H9 (cell line): ENCODE measurements around the gene YY2. TPM values are rescaled to one million over a fixed set of nuclear protein-coding genes. Genes with fewer than 3 reads are reported as not detected.

ENCODE experiments used
- DNase-seq: peaks from one replicate; pipeline ENCODE4 v3.0.0-alpha.2; 2017
- H2AFZ ChIP-seq: one replicate; pipeline ENCODE4 v1.6.1; 2013; ENCODE audit warnings: mild to moderate bottlenecking, low read length, control low read depth, moderate library complexity
- H2AK5ac ChIP-seq: 2 replicates; pipeline ENCODE4 v1.6.1; 2013; ENCODE audit warnings: low read length, control low read depth, mixed read lengths; ENCODE audit not compliant: insufficient read length
- H2BK120ac ChIP-seq: one replicate; pipeline ENCODE4 v1.6.1; 2013; ENCODE audit warnings: low read depth, mild to moderate bottlenecking, low read length, control low read depth, inconsistent platforms; ENCODE audit not compliant: poor library complexity, severe bottlenecking
- H2BK12ac ChIP-seq: 2 replicates; pipeline ENCODE4 v1.6.1; 2013; ENCODE audit warnings: low read length, control low read depth, mixed read lengths, low read depth; ENCODE audit not compliant: insufficient read length
- H2BK15ac ChIP-seq: 2 replicates; pipeline ENCODE4 v1.6.1; 2013; ENCODE audit warnings: low read depth, low read length, control low read depth
- H2BK20ac ChIP-seq: one replicate; pipeline ENCODE4 v1.6.1; 2013; ENCODE audit warnings: low read depth, mild to moderate bottlenecking, low read length, control low read depth, inconsistent platforms; ENCODE audit not compliant: poor library complexity, severe bottlenecking
- H2BK5ac ChIP-seq: 2 replicates; pipeline ENCODE4 v1.6.1; 2013; ENCODE audit warnings: low read length, control low read depth, mixed read lengths; ENCODE audit not compliant: insufficient read length
- H3K14ac ChIP-seq: 2 replicates; pipeline ENCODE4 v1.6.1; 2013; ENCODE audit warnings: low read length, control low read depth; ENCODE audit not compliant: insufficient read depth
- H3K18ac ChIP-seq: 2 replicates; pipeline ENCODE4 v1.6.1; 2013; ENCODE audit warnings: low read depth, mild to moderate bottlenecking, mixed read lengths, low read length, control low read depth; ENCODE audit not compliant: insufficient read length
- H3K23ac ChIP-seq: 2 replicates; pipeline ENCODE4 v1.6.1; 2013; ENCODE audit warnings: low read length, control low read depth, mixed read lengths, low read depth; ENCODE audit not compliant: insufficient read length
- H3K23me2 ChIP-seq: 2 replicates; pipeline ENCODE4 v1.6.1; 2013; ENCODE audit warnings: low read depth, mild to moderate bottlenecking, mixed read lengths, low read length, control low read depth; ENCODE audit not compliant: insufficient read length, poor library complexity, severe bottlenecking
- H3K27ac ChIP-seq: 2 replicates; pipeline ENCODE4 v1.5.1; 2013; ENCODE audit warnings: low read length, control low read depth, mixed read lengths, low read depth; ENCODE audit not compliant: insufficient read length
- H3K27me3 ChIP-seq: 2 replicates; pipeline ENCODE4 v1.6.1; 2013; ENCODE audit warnings: low read length, control low read depth, inconsistent platforms; ENCODE audit not compliant: insufficient read depth
- H3K4ac ChIP-seq: 2 replicates; pipeline ENCODE4 v1.6.1; 2013; ENCODE audit warnings: low read depth, mild to moderate bottlenecking, control low read depth, inconsistent platforms, low read length, moderate library complexity
- H3K4me1 ChIP-seq: 2 replicates; pipeline ENCODE4 v1.6.1; 2013; ENCODE audit warnings: low read length, control low read depth, inconsistent platforms; ENCODE audit not compliant: insufficient read depth
- H3K4me2 ChIP-seq: 2 replicates; pipeline ENCODE4 v1.6.1; 2013; ENCODE audit warnings: low read length, control low read depth, mixed read lengths; ENCODE audit not compliant: insufficient read length, insufficient read depth
- H3K56ac ChIP-seq: 2 replicates; pipeline ENCODE4 v1.6.1; 2013; ENCODE audit warnings: low read depth, mild to moderate bottlenecking, mixed read lengths, low read length, control low read depth; ENCODE audit not compliant: insufficient read length
- H3K79me1 ChIP-seq: 2 replicates; pipeline ENCODE4 v1.6.1; 2013; ENCODE audit warnings: low read depth, mild to moderate bottlenecking, moderate library complexity, low read length, control low read depth, inconsistent platforms; ENCODE audit not compliant: insufficient read depth, poor library complexity, severe bottlenecking
- H3K79me2 ChIP-seq: 2 replicates; pipeline ENCODE4 v1.6.1; 2013; ENCODE audit warnings: low read length, control low read depth, inconsistent platforms; ENCODE audit not compliant: insufficient read depth
- H3K9ac ChIP-seq: 2 replicates; pipeline ENCODE4 v1.6.1; 2013; ENCODE audit warnings: low read length, control low read depth, mixed read lengths; ENCODE audit not compliant: insufficient read length; ENCODE audit errors: extremely low read depth
- H3K9me3 ChIP-seq: one replicate; pipeline ENCODE4 v1.6.1; 2013; ENCODE audit warnings: low read depth, low read length, inconsistent platforms; ENCODE audit not compliant: control insufficient read depth
- H3T11ph ChIP-seq: one replicate; pipeline ENCODE4 v1.6.1; 2013; ENCODE audit warnings: mild to moderate bottlenecking, low read length, control low read depth, inconsistent platforms
- H4K20me1 ChIP-seq: one replicate; pipeline ENCODE4 v1.6.1; 2013; ENCODE audit not compliant: control insufficient read depth, insufficient read length, insufficient read depth
- H4K5ac ChIP-seq: 2 replicates; pipeline ENCODE4 v1.6.1; 2013; ENCODE audit warnings: low read depth, mild to moderate bottlenecking, mixed read lengths, low read length, control low read depth; ENCODE audit not compliant: insufficient read length
- H4K8ac ChIP-seq: replicated peaks from 2 replicates; pipeline ENCODE4 v1.6.1; 2013; ENCODE audit warnings: low read length, control low read depth, mixed read lengths, low read depth; ENCODE audit not compliant: insufficient read length
- H4K91ac ChIP-seq: 2 replicates; pipeline ENCODE4 v1.6.1; 2013; ENCODE audit warnings: low read depth, mild to moderate bottlenecking, moderate library complexity, mixed read lengths, low read length, control low read depth; ENCODE audit not compliant: insufficient read length
- H3K27ac Mint-ChIP-seq, 3 experiments: 2 replicates in 2 of 3; 3 replicates in 1 of 3; pipeline ENCODE4 v1.8.0; 2020 to 2021; ENCODE audit warnings: mixed read lengths in 3 of 3, mild to moderate bottlenecking in 1 of 3, moderate library complexity in 1 of 3
- H3K27me3 Mint-ChIP-seq: 2 replicates; pipeline ENCODE4 v1.8.0; 2021; ENCODE audit warnings: low read depth, mild to moderate bottlenecking, moderate library complexity, mixed read lengths
- H3K36me3 Mint-ChIP-seq, 3 experiments: 2 replicates in 2 of 3; 3 replicates in 1 of 3; pipeline ENCODE4 v1.8.0; 2020 to 2021; ENCODE audit warnings: low read depth in 3 of 3, mixed read lengths in 3 of 3; ENCODE audit not compliant: insufficient read depth in 1 of 3
- H3K4me1 Mint-ChIP-seq, 2 experiments: 2 replicates each; pipeline ENCODE4 v1.8.0; 2020; ENCODE audit warnings: mixed read lengths in 2 of 2
- H3K4me3 Mint-ChIP-seq, 2 experiments: 2 replicates in 1 of 2; 3 replicates in 1 of 2; pipeline ENCODE4 v1.8.0; 2020 to 2021; ENCODE audit warnings: mild to moderate bottlenecking in 2 of 2, mixed read lengths in 2 of 2, moderate library complexity in 1 of 2
- H3K9me3 Mint-ChIP-seq, 2 experiments: 2 replicates in 1 of 2; 3 replicates in 1 of 2; pipeline ENCODE4 v1.8.0; 2020; ENCODE audit warnings: mild to moderate bottlenecking in 2 of 2, mixed read lengths in 2 of 2, moderate library complexity in 1 of 2
- CTCF ChIP-seq: fragments of 200-600 bp; sonication (generic); conservative IDR thresholded peaks from 3 replicates; pipeline ENCODE4 v1.8.0; 2021; ENCODE audit warnings: antibody characterized with exemption, mild to moderate bottlenecking
- WGBS: extraction: QIAGEN DNeasy Blood & Tissue Kit; methylation state at CpG from one replicate; pipeline ENCODE4 v1.1.7; 2013; ENCODE audit warnings: missing lambda C conversion rate, low lambda C conversion rate, mixed read lengths; ENCODE audit not compliant: insufficient read length; ENCODE audit errors: extremely low coverage; 5-methylcytosine and 5-hydroxymethylcytosine counted together
- total RNA-seq: library from RNA; stranded (reverse); gene quantifications from 2 replicates; pipeline ENCODE4 v1.2.1, GENCODE V29; 2021

YY2 gene
- total RNA-seq, 1 experiment from 2014 or later: 1.8 TPM

DNA sequence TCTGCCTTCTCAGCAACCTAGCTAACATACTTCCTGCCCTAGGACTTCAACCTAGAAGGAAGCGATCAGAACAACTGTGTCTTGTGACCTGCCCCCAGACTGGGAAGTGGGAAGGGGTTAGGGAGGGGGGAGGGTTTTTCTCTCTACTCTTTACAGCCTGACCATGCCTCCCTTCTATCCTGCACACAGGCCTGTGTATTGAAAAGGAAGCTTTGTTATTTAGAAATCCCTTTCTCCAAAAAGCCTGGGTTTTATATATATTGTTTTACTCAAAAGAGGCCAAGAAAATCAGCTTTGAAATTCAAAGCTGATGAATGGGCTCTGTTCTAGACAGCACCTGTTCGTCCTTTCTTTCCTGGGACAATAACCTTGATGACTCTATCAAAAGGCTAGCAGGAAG is 49.5 kb downstream of the YY2 start:
- Histone ChIP-seq H3K4me1 (peaks cover 4% of the 10 kb centered on the region; the same call in 1 of the 2 replicates), H4K8ac (no peak overlapping the region), H3K56ac (no peak overlapping the region), H3K79me1 (no peaks in the 10 kb centered on the region), H3K9ac (no peak overlapping the region), H4K20me1 (no peaks in the 10 kb centered on the region), H3K27me3 (no peaks in the 10 kb centered on the region), H4K91ac (no peak overlapping the region), H3K23ac (no peak overlapping the region), H2BK15ac (no peak overlapping the region), H2BK120ac (no peak overlapping the region), H2AK5ac (no peak overlapping the region), H3K23me2 (no peaks in the 10 kb centered on the region), H2BK20ac (no peak overlapping the region), H3K14ac (no peak overlapping the region), H3K18ac (peak overlapping the region; percentile 79), H2BK5ac (no peak overlapping the region), H3K4ac (no peak overlapping the region), H2AFZ (peak overlapping the region; percentile 4), H3T11ph (no peak overlapping the region), H4K5ac (no peak overlapping the region), H2BK12ac (no peak overlapping the region), H3K27ac (peak overlapping the region; percentile 76), H3K9me3 (no peaks in the 10 kb centered on the region), H3K4me2 (no peak overlapping the region), H3K79me2 (no peaks in the 10 kb centered on the region)
- DNase-seq: peak; percentile 24
- H3K9me3 Mint-ChIP-seq: peaks cover 3 to 33% of the 10 kb centered on the region in 2 experiments
- no peak for TF ChIP-seq CTCF
- WGBS: no CpG with 5 or more reads among the region's 2 CpGs
- H3K36me3 Mint-ChIP-seq: peaks cover 4 to 11% (median 5%) of the 10 kb centered on the region in 3 experiments; a peak in 3 of 7 replicates
- H3K4me1 Mint-ChIP-seq: peaks cover 28 to 36% of the 10 kb centered on the region in 2 experiments
- H3K27me3 Mint-ChIP-seq: no peaks in the 10 kb centered on the region
- H3K27ac Mint-ChIP-seq: peak overlapping the region; percentile 55 to 91 (median 82); a peak in 6 of 7 replicates
- H3K4me3 Mint-ChIP-seq: no peak overlapping the region
